Measurements from ENCODE around the gene LCA5.

DNA sequence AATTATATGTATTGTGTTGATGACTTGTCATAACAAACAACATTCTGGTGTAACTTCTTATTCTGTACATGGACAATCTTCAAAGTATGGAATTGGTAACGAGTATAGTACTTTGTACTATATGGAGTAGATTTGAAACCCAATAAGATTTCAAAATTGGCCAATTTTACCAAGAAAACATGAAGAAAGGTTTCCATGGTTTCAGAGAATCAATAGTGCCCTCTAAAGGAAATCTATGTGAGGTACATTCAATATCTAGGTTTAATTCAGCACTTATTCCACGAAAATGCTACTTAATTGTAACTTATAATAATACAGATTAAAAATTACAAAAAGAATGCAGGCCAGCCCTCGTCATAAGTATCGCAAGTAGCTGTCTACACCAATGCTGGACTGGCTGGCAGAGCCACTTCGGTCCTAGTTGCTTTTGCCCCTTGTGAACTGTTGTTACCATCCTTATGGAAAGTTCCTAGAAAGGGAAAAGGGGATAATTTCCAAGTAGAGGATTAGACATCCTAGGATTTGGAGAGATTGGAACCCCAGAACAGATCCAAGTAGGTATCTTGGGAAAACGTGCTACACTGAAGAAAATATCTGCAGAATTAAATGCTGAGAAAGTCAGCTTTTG lies 70.9 kb downstream of the LCA5 start:
- no peak for TF ChIP-seq EZH2 (IDR thresholded peaks at IDR 0.05; ENCODE audit: borderline replicate concordance, low read depth, low read length, severe bottlenecking)
- TF ChIP-seq, protein P1, sequence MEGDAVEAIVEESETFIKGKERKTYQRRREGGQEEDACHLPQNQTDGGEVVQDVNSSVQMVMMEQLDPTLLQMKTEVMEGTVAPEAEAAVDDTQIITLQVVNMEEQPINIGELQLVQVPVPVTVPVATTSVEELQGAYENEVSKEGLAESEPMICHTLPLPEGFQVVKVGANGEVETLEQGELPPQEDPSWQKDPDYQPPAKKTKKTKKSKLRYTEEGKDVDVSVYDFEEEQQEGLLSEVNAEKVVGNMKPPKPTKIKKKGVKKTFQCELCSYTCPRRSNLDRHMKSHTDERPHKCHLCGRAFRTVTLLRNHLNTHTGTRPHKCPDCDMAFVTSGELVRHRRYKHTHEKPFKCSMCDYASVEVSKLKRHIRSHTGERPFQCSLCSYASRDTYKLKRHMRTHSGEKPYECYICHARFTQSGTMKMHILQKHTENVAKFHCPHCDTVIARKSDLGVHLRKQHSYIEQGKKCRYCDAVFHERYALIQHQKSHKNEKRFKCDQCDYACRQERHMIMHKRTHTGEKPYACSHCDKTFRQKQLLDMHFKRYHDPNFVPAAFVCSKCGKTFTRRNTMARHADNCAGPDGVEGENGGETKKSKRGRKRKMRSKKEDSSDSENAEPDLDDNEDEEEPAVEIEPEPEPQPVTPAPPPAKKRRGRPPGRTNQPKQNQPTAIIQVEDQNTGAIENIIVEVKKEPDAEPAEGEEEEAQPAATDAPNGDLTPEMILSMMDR (IDR thresholded peaks at IDR 0.05; ENCODE audit: borderline replicate concordance, extremely low read depth, low read length, poor library complexity, severe bottlenecking) = peak; percentile 65
